Stomach smooth muscle (tissue), 2 donors: ENCODE results near the gene AQP7.
"Not testable (repeated sequence)": the region's sequence is repeated elsewhere in the genome, so short reads cannot be mapped to it uniquely, and the experiment has no call there.

ENCODE experiments used
- H3K27ac ChIP-seq: one replicate; pipeline ENCODE4 v1.7.0; 2013; ENCODE audit warnings: mild to moderate bottlenecking, low read length, inconsistent platforms
- H3K27me3 ChIP-seq, 2 donors: one replicate each; pipeline ENCODE4 v1.7.0; 2013; ENCODE audit warnings: low read length in 2 of 2; ENCODE audit not compliant: insufficient read depth in 2 of 2, control insufficient read depth in 1 of 2
- H3K36me3 ChIP-seq, 2 donors: one replicate each; pipeline ENCODE4 v1.7.0; 2013; ENCODE audit warnings: low read length in 2 of 2; ENCODE audit not compliant: control insufficient read depth in 2 of 2, insufficient read depth in 2 of 2
- H3K4me1 ChIP-seq: one replicate; pipeline ENCODE4 v1.7.0; 2013; ENCODE audit warnings: low read length; ENCODE audit not compliant: control insufficient read depth, insufficient read depth
- H3K4me3 ChIP-seq, 2 donors: one replicate each; pipeline ENCODE4 v1.7.0; 2013; ENCODE audit warnings: low read length in 2 of 2
- H3K9ac ChIP-seq, 2 donors: one replicate each; pipeline ENCODE4 v1.7.0; 2013; ENCODE audit warnings: low read length in 2 of 2, mild to moderate bottlenecking in 1 of 2
- H3K9me3 ChIP-seq, 2 donors: one replicate each; pipeline ENCODE4 v1.7.0; 2013; ENCODE audit warnings: low read length in 2 of 2; ENCODE audit not compliant: control insufficient read depth in 2 of 2
- donor health status: healthy.
- donor health status: Pancreatic carcinoma.

AQP7 gene

GRCh38 chr9:33402371-33402770, at the start of gene AQP7:
AQP7 (minus strand) TSS chr9:33402568; CDS start chr9:33401262, 1,306 bp downstream.
- not testable (repeated sequence) for H3K27ac ChIP-seq, H3K4me3 ChIP-seq, H3K9ac ChIP-seq, H3K27me3 ChIP-seq, H3K9me3 ChIP-seq, H3K36me3 ChIP-seq, H3K4me1 ChIP-seq

GRCh38 chr9:33450621-33451146, 48.3 kb upstream of the AQP7 start:
- Histone ChIP-seq H3K36me3 (no peaks in the 10 kb centered on the region), H3K27me3 (no peaks in the 10 kb centered on the region), H3K9me3 (no peaks in the 10 kb centered on the region), H3K9ac (no peak overlapping the region), H3K4me1 (peaks cover 8% of the 10 kb centered on the region), H3K27ac (no peak overlapping the region), H3K4me3 (no peak overlapping the region)

DNA sequence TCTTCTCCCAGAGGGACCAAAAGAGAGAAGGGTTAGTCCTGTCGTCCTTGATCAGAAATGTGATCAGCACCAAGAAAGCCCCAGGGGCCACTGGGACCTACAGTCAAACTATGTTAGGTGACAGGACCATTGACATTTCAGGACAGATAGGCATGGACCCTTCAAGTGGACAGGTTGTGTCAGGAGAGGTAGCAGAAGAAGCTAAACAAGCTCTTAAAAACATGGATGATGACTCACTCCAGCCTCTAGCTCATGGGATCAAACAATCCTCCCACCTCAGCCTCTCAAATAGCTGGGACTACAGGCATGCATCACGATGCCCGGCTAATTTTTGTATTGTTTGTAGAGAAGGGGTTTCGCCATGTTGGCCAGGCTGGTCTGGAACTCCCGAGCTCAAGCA, 47.3 kb upstream of the AQP7 start:
- Histone ChIP-seq H3K27me3 (no peaks in the 10 kb centered on the region), H3K36me3 (no peaks in the 10 kb centered on the region), H3K9ac (no peak overlapping the region), H3K4me1 (peaks cover 8% of the 10 kb centered on the region), H3K27ac (no peak overlapping the region), H3K4me3 (no peak overlapping the region), H3K9me3 (no peaks in the 10 kb centered on the region)

- Histone ChIP-seq H3K36me3 (no peaks in the 10 kb centered on the region), H3K4me3 (peak overlapping the region; percentile 45 to 75), H3K27me3 (no peaks in the 10 kb centered on the region), H3K9me3 (no peaks in the 10 kb centered on the region), H3K9ac (peak overlapping the region in 1 of 2 donors; percentile 60), H3K4me1 (peaks cover 8% of the 10 kb centered on the region), H3K27ac (no peak overlapping the region)
Measured at GRCh38 chr9:33447799-33448553, 45.6 kb upstream of the AQP7 start.

GRCh38 chr9:33446946-33447798, 44.8 kb upstream of the AQP7 start, which contains the start of gene AQP3:
AQP3 (minus strand) TSS chr9:33447593; CDS start chr9:33447530, 63 bp downstream.
- no peaks in the 10 kb centered on the region for H3K9me3 ChIP-seq
- H3K4me1 ChIP-seq, result peaks cover 8% of the 10 kb centered on the region
- no peaks in the 10 kb centered on the region for H3K36me3 ChIP-seq
- peak within 1 kb of the TSS; percentile 73 to 75 for H3K4me3 ChIP-seq
- no peak within 1 kb of the TSS for H3K27ac ChIP-seq
- H3K9ac ChIP-seq, result peak within 1 kb of the TSS; percentile 52 to 66
- no peaks in the 10 kb centered on the region for H3K27me3 ChIP-seq

DNA sequence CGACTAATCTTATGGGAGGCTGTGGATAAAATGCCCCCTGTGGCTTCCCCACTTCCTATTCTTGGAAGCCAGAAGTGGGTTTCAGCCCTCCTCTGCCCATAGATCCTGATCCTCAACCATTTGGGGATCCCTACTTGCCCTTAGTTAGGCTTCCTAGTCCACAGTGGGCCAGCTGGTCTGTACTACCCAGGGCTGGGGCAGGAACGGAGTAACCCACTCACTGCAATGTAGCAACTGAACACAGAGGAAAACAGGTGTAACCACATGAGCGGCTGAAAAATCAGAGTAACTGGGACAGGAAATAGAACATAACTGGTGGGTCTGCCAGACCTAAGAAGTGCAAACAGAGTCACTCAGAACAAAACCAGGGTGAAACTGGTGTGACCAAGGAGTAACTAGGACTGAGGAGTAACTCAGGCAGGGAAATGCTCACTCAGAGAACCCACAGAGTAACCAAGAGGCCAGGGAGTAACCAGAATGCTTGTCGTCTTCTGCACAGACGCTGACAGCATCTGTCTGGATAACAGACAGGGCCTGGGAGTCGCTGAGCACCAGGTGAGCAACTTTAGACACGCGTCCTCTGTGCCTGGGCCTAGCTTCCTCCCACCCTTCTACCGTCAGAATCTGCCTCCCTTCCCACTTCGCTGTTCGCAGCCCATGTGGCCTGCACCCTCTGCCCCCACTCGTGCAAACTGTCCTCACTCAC, 44.0 kb upstream of the AQP7 start:
- H3K27me3 ChIP-seq, result no peaks in the 10 kb centered on the region
- peak overlapping the region in 1 of 2 donors; percentile 66 for H3K9ac ChIP-seq
- no peak overlapping the region for H3K27ac ChIP-seq
- peak overlapping the region; percentile 73 to 75 for H3K4me3 ChIP-seq
- peaks cover 8% of the 10 kb centered on the region for H3K4me1 ChIP-seq
- H3K9me3 ChIP-seq, result no peaks in the 10 kb centered on the region
- no peaks in the 10 kb centered on the region for H3K36me3 ChIP-seq

DNA sequence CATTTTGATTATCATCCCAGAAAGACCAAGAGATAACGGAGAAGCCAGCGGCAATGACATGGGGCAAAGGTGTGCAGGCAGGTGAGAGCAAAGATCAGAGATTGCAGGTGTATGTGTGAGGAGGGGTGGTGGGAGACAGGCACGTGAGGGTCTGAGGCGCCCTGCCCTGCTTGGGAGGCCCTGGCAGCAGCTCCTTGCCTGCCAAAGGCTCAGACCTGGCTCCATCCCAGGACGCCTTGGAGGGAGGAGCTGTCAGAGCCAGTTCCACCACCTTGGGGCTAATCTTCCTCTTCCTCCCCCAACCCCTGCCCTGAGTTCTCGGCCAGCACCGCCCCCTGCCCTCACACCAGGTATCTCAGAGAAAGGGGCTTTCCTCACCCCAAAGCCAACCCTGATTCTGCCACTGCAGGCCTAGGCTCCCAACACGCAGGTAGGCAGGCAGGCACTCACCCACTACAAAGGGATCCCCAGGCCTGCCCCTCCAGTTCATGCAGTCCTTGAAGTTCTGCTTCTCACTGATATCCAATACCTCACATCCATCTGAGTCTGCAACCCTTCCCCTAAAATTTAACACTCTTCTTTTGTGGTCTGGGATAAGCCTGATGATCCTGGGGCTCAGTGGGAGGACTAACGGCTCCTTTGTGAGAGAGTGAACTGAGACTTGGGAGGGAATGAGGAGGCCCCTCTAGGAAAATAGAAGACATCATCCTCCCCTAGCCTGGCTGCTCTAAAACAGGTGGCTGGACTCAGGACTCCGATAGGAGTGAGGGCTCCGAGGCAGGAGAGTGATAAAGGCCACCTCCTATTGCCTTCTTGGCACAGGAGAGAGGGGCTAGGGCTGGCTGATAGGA, 43.2 kb upstream of the AQP7 start:
- Histone ChIP-seq H3K4me3 (no peak overlapping the region), H3K4me1 (peaks cover 8% of the 10 kb centered on the region), H3K9me3 (no peaks in the 10 kb centered on the region), H3K9ac (no peak overlapping the region), H3K27me3 (no peaks in the 10 kb centered on the region), H3K36me3 (no peaks in the 10 kb centered on the region), H3K27ac (no peak overlapping the region)

DNA sequence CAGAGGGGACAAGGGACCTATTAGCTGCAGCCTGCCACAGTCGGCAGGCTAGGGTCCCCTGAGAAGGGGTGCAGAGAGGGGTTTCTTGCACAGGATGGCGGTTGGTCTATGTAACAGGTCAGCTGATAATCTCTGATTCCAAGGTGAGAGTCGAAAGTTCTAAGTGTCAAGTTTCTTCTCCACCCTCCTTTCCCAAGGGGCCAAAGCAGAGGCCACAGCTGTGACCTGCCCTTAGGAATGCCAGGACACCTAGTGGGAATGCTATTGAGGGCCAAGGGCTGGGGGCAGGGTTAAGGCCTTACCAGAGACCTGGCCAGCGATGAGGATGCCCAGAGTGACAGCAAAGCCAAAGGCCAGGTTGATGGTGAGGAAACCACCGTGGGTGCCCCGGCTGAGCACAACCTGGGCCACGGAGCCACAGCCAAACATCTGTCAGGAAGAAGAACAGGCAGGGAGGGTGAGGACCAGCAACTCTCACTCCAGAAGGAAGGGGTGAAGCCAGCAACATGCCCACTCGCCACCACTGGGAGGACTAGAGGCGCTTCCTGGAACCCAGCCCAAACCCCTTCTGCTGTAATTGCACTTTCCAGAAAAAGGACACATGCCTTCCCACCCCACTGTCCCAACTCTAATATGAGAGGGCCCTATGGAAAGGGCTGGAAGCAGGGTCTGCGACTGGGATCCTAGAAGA, 41.2 kb upstream of the AQP7 start:
- Histone ChIP-seq H3K27ac (no peak overlapping the region), H3K4me1 (peaks cover 8% of the 10 kb centered on the region), H3K9ac (no peak overlapping the region), H3K27me3 (no peaks in the 10 kb centered on the region), H3K9me3 (no peaks in the 10 kb centered on the region), H3K36me3 (no peaks in the 10 kb centered on the region), H3K4me3 (no peak overlapping the region)

DNA sequence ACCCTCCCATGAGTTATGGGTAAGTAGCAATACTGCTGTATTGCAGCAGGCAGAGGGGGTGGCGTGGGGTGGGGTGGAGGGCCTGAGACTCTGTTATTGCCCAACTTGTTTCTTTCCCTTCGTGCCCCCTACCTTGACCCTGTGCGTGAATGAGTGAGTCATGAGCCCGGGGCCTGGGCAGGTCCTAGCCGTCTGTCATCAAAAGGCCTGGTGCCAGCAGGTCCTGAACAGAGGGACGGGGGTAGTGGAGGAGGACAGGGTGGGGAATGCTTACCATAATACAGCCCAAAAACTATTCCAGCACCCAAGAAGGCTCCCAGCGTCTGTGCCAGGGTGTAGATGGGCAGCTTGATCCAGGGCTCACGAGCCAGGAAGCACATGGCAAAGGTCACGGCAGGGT, 40.7 kb upstream of the AQP7 start:
- Histone ChIP-seq H3K4me1 (peaks cover 8% of the 10 kb centered on the region), H3K9ac (no peak overlapping the region), H3K27ac (no peak overlapping the region), H3K9me3 (no peaks in the 10 kb centered on the region), H3K27me3 (no peaks in the 10 kb centered on the region), H3K4me3 (no peak overlapping the region), H3K36me3 (no peaks in the 10 kb centered on the region)
